HEK293 (cell line): ENCODE measurements around the gene COL24A1.

Experiments
- CTCF ChIA-PET: fragments of 350-600 bp; formaldehyde crosslinking; extraction: SDS; loops from one replicate; lab custom pipeline; 2021; ENCODE audit warnings: antibody characterized with exemption; lab: Yijun Ruan, JAX
- POLR2A ChIA-PET: fragments of 300-600 bp; formaldehyde crosslinking; extraction: SDS; loops from one replicate; lab custom pipeline; 2020; ENCODE audit warnings: antibody characterized with exemption, inconsistent platforms; lab: Yijun Ruan, JAX
- H3K27ac ChIP-seq: fragments of 200-500 bp; sonication (Bioruptor generic); 2 replicates; pipeline ENCODE4 v1.5.1; 2014; ENCODE audit warnings: low read depth, low read length, control low read depth, inconsistent platforms; ENCODE audit errors: extremely low read depth
- H3K36me3 ChIP-seq, 2 experiments: fragments of 200-500 bp in 1 of 2; sonication (Bioruptor generic) in 1 of 2; 1 replicate in 1 of 2; 2 replicates in 1 of 2; pipeline ENCODE4 v1.5.1; 2014 to 2017; ENCODE audit warnings: inconsistent platforms in 2 of 2, low read length in 2 of 2; ENCODE audit not compliant: control insufficient read depth in 2 of 2, insufficient read depth in 1 of 2
- H3K4me1 ChIP-seq: fragments of 200-500 bp; sonication (Bioruptor generic); 2 replicates; pipeline ENCODE4 v1.5.1; 2014; ENCODE audit warnings: mild to moderate bottlenecking, low read length, inconsistent platforms; ENCODE audit not compliant: control insufficient read depth, insufficient read depth
- H3K4me3 ChIP-seq: 2 replicates; pipeline ENCODE4 v1.5.1; 2011; ENCODE audit warnings: low read depth, mild to moderate bottlenecking, control low read depth, low read length, moderate library complexity
- H3K9me3 ChIP-seq: fragments of 200-500 bp; sonication (Bioruptor generic); 2 replicates; pipeline ENCODE4 v1.5.1; 2014; ENCODE audit warnings: low read depth, low read length, inconsistent platforms; ENCODE audit not compliant: control insufficient read depth, insufficient read depth
- KLF16 ChIP-seq: fragments of 450-650 bp; formaldehyde crosslinking; IDR thresholded peaks from 2 replicates; pipeline ENCODE4 v1.5.1; 2017; ENCODE audit warnings: missing biosample characterization, missing genetic modification characterization
- KLF7 ChIP-seq: fragments of 450-650 bp; formaldehyde crosslinking; IDR thresholded peaks from 2 replicates; pipeline ENCODE4 v1.5.1; 2016; ENCODE audit warnings: missing biosample characterization, missing genetic modification characterization, borderline replicate concordance
- MZF1 ChIP-seq: fragments of 450-650 bp; formaldehyde crosslinking; IDR thresholded peaks from 2 replicates; pipeline ENCODE4 v1.5.1; 2017; ENCODE audit warnings: missing biosample characterization, missing genetic modification characterization, borderline replicate concordance
- REPIN1 ChIP-seq: fragments of 450-650 bp; formaldehyde crosslinking; IDR thresholded peaks from 2 replicates; pipeline ENCODE4 v1.5.1; 2017; ENCODE audit warnings: missing biosample characterization, missing genetic modification characterization, low read depth
- ZIC2 ChIP-seq: fragments of 450-650 bp; formaldehyde crosslinking; IDR thresholded peaks from 2 replicates; pipeline ENCODE4 v1.5.1; 2016; ENCODE audit warnings: missing biosample characterization, missing genetic modification characterization
- ZNF112 ChIP-seq: fragments of 450-650 bp; formaldehyde crosslinking; IDR thresholded peaks from 2 replicates; pipeline ENCODE4 v1.5.0; 2017; ENCODE audit warnings: missing biosample characterization, missing genetic modification characterization
- ZNF169 ChIP-seq: fragments of 450-650 bp; formaldehyde crosslinking; IDR thresholded peaks from 2 replicates; pipeline ENCODE4 v1.5.1; 2016; ENCODE audit warnings: missing biosample characterization, missing genetic modification characterization
- ZNF211 ChIP-seq: fragments of 450-650 bp; formaldehyde crosslinking; IDR thresholded peaks from 2 replicates; pipeline ENCODE4 v1.5.1; 2016; ENCODE audit warnings: low read depth, missing biosample characterization, missing genetic modification characterization
- ZNF214 ChIP-seq: fragments of 450-650 bp; formaldehyde crosslinking; IDR thresholded peaks from 2 replicates; pipeline ENCODE4 v1.5.1; 2017; ENCODE audit warnings: missing biosample characterization, mild to moderate bottlenecking, missing genetic modification characterization, borderline replicate concordance
- ZNF560 ChIP-seq: fragments of 450-650 bp; formaldehyde crosslinking; IDR thresholded peaks from 2 replicates; pipeline ENCODE4 v1.5.1; 2017; ENCODE audit warnings: missing biosample characterization, missing genetic modification characterization, borderline replicate concordance
- ZNF785 ChIP-seq: fragments of 450-650 bp; formaldehyde crosslinking; IDR thresholded peaks from 2 replicates; pipeline ENCODE4 v1.5.1; 2016; ENCODE audit warnings: missing biosample characterization, missing genetic modification characterization
- TF ChIP-seq, protein P1 (sequence below): fragments of 450-650 bp; formaldehyde crosslinking; IDR thresholded peaks from 2 replicates; pipeline ENCODE4 v1.5.1; 2016; ENCODE audit warnings: missing biosample characterization, missing genetic modification characterization, borderline replicate concordance
- TF ChIP-seq, protein P2 (sequence below): fragments of 450-650 bp; formaldehyde crosslinking; IDR thresholded peaks from 2 replicates; pipeline ENCODE4 v1.5.1; 2016; ENCODE audit warnings: missing biosample characterization, missing genetic modification characterization
- TF ChIP-seq, protein P3 (sequence below): fragments of 450-650 bp; formaldehyde crosslinking; IDR thresholded peaks from 2 replicates; pipeline ENCODE4 v1.5.1; 2016; ENCODE audit warnings: missing biosample characterization, missing genetic modification characterization
- TF ChIP-seq, protein P4 (sequence below): fragments of 450-650 bp; formaldehyde crosslinking; IDR thresholded peaks from 2 replicates; pipeline ENCODE4 v1.5.1; 2016; ENCODE audit warnings: missing biosample characterization, missing genetic modification characterization
- TF ChIP-seq, protein P5 (sequence below): fragments of 450-650 bp; formaldehyde crosslinking; IDR thresholded peaks from 2 replicates; pipeline ENCODE4 v1.5.1; 2016; ENCODE audit warnings: missing biosample characterization, missing genetic modification characterization
- TF ChIP-seq, protein P6 (sequence below): fragments of 450-650 bp; formaldehyde crosslinking; IDR thresholded peaks from 2 replicates; pipeline ENCODE4 v1.5.1; 2016; ENCODE audit warnings: missing biosample characterization, missing genetic modification characterization

Gene COL24A1

DNA sequence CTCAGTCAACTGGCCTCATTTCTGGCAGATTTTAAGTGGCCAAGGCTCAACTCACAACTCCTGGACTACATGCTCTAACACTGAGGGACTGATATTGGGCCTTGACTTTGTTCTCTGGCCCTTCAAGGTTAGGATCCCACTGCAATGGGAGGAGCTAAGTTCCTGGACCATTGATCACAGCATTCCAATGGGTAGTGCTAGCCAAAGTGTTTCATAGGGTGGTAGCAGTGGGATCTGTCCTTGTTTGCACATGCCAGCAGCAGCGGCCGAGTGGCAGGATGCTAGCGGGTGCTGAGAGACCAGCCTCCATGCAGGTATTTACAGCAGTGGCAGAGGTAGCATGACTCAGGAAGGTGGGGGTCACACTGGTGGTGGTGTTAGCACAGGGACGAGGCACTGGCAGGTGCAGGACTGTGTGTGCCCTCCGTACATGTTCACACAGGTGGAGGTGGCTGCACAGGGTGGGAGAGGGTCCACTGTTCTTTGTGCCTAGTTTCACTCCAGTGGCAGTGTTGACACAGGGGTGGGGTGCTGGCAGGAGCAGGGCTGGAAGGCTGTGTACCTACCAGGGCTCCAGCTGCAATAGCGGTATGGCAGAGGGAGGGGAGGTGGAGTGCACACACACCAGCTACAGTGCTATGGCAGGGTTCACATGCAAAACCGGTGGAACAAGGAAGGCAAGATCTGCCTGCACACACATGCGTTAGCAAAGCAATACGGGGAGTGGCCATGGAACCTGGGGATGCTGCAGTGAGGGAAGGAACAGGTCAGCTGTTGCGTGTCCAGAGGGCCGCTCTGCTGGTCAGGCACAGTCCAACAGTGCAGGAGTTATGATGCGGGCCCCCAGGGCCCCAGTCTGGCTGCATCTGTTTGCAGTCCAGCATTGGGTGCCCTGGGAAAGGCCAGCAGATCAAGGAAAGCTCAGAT, 51.7 kb downstream of the COL24A1 start (continued):
- TF ChIP-seq, protein P1, sequence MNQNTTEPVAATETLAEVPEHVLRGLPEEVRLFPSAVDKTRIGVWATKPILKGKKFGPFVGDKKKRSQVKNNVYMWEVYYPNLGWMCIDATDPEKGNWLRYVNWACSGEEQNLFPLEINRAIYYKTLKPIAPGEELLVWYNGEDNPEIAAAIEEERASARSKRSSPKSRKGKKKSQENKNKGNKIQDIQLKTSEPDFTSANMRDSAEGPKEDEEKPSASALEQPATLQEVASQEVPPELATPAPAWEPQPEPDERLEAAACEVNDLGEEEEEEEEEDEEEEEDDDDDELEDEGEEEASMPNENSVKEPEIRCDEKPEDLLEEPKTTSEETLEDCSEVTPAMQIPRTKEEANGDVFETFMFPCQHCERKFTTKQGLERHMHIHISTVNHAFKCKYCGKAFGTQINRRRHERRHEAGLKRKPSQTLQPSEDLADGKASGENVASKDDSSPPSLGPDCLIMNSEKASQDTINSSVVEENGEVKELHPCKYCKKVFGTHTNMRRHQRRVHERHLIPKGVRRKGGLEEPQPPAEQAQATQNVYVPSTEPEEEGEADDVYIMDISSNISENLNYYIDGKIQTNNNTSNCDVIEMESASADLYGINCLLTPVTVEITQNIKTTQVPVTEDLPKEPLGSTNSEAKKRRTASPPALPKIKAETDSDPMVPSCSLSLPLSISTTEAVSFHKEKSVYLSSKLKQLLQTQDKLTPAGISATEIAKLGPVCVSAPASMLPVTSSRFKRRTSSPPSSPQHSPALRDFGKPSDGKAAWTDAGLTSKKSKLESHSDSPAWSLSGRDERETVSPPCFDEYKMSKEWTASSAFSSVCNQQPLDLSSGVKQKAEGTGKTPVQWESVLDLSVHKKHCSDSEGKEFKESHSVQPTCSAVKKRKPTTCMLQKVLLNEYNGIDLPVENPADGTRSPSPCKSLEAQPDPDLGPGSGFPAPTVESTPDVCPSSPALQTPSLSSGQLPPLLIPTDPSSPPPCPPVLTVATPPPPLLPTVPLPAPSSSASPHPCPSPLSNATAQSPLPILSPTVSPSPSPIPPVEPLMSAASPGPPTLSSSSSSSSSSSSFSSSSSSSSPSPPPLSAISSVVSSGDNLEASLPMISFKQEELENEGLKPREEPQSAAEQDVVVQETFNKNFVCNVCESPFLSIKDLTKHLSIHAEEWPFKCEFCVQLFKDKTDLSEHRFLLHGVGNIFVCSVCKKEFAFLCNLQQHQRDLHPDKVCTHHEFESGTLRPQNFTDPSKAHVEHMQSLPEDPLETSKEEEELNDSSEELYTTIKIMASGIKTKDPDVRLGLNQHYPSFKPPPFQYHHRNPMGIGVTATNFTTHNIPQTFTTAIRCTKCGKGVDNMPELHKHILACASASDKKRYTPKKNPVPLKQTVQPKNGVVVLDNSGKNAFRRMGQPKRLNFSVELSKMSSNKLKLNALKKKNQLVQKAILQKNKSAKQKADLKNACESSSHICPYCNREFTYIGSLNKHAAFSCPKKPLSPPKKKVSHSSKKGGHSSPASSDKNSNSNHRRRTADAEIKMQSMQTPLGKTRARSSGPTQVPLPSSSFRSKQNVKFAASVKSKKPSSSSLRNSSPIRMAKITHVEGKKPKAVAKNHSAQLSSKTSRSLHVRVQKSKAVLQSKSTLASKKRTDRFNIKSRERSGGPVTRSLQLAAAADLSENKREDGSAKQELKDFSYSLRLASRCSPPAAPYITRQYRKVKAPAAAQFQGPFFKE (tag by site-specific recombination) = no peak

DNA sequence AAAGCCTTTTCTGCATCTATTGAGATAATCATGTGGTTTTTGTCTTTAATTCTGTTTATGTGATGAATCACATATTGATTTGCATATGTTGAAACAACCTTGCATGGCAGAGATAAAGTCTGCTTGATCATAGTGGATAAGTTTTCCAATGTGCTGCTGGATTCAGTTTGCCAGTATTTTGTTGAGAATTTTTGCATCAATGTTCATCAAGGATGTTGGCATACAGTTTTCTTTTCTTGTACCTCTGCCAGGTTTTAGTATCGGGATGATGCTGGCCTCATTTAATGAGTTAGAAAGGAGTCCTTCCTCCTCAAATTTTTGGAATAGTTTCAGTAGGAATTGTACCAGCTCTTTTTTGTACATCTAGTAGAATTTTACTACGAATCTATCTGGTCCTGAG, 55.0 kb downstream of the COL24A1 start:
- Histone ChIP-seq H3K4me1 (no peaks in the 10 kb centered on the region), H3K4me3 (no peak overlapping the region), H3K27ac (no peak overlapping the region), H3K9me3 (no peaks in the 10 kb centered on the region), H3K36me3 (no peaks in the 10 kb centered on the region)
- ChIA-PET CTCF (no interaction called here), POLR2A (no interaction called here)
- TF ChIP-seq, protein P2, sequence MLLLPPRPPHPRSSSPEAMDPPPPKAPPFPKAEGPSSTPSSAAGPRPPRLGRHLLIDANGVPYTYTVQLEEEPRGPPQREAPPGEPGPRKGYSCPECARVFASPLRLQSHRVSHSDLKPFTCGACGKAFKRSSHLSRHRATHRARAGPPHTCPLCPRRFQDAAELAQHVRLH (tag by site-specific recombination) = no peak
- TF ChIP-seq ZIC2 (no peak), ZNF785 (tag by site-specific recombination) (no peak), KLF16 (tag by site-specific recombination) (no peak), ZNF112 (tag by site-specific recombination) (no peak), ZNF214 (tag by site-specific recombination) (no peak), ZNF211 (no peak), ZNF169 (tag by site-specific recombination) (no peak), MZF1 (tag by site-specific recombination) (no peak), KLF7 (tag by site-specific recombination) (no peak), ZNF560 (tag by site-specific recombination) (no peak), REPIN1 (no peak)
- TF ChIP-seq, protein P3, sequence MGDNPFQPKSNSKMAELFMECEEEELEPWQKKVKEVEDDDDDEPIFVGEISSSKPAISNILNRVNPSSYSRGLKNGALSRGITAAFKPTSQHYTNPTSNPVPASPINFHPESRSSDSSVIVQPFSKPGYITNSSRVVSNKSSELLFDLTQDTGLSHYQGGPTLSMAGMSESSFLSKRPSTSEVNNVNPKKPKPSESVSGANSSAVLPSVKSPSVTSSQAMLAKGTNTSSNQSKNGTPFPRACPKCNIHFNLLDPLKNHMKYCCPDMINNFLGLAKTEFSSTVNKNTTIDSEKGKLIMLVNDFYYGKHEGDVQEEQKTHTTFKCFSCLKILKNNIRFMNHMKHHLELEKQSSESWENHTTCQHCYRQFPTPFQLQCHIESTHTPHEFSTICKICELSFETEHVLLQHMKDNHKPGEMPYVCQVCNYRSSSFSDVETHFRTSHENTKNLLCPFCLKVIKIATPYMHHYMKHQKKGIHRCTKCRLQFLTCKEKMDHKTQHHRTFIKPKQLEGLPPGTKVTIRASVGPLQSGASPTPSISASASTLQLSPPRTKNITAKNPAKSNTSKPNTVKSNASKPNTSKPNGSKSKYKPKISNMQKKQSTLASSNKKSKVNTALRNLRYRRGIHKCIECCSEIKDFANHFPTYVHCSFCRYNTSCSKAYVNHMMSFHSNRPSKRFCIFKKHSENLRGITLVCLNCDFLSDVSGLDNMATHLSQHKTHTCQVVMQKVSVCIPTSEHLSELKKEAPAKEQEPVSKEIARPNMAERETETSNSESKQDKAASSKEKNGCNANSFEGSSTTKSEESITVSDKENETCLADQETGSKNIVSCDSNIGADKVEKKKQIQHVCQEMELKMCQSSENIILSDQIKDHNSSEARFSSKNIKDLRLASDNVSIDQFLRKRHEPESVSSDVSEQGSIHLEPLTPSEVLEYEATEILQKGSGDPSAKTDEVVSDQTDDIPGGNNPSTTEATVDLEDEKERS (tag by site-specific recombination) = no peak
- TF ChIP-seq, protein P4, sequence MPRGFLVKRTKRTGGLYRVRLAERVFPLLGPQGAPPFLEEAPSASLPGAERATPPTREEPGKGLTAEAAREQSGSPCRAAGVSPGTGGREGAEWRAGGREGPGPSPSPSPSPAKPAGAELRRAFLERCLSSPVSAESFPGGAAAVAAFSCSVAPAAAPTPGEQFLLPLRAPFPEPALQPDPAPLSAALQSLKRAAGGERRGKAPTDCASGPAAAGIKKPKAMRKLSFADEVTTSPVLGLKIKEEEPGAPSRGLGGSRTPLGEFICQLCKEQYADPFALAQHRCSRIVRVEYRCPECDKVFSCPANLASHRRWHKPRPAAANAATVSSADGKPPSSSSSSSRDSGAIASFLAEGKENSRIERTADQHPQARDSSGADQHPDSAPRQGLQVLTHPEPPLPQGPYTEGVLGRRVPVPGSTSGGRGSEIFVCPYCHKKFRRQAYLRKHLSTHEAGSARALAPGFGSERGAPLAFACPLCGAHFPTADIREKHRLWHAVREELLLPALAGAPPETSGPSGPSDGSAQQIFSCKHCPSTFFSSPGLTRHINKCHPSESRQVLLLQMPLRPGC (tag by site-specific recombination) = no peak
- TF ChIP-seq, protein P5, sequence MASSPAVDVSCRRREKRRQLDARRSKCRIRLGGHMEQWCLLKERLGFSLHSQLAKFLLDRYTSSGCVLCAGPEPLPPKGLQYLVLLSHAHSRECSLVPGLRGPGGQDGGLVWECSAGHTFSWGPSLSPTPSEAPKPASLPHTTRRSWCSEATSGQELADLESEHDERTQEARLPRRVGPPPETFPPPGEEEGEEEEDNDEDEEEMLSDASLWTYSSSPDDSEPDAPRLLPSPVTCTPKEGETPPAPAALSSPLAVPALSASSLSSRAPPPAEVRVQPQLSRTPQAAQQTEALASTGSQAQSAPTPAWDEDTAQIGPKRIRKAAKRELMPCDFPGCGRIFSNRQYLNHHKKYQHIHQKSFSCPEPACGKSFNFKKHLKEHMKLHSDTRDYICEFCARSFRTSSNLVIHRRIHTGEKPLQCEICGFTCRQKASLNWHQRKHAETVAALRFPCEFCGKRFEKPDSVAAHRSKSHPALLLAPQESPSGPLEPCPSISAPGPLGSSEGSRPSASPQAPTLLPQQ (tag by site-specific recombination) = no peak
- TF ChIP-seq, protein P6, sequence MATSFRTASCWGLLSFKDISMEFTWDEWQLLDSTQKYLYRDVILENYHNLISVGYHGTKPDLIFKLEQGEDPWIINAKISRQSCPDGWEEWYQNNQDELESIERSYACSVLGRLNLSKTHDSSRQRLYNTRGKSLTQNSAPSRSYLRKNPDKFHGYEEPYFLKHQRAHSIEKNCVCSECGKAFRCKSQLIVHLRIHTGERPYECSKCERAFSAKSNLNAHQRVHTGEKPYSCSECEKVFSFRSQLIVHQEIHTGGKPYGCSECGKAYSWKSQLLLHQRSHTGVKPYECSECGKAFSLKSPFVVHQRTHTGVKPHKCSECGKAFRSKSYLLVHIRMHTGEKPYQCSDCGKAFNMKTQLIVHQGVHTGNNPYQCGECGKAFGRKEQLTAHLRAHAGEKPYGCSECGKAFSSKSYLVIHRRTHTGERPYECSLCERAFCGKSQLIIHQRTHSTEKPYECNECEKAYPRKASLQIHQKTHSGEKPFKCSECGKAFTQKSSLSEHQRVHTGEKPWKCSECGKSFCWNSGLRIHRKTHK (tag by site-specific recombination) = no peak
